HG03103 (cell line): Measurements from ENCODE around the gene TK2.

Experiments used
- ATAC-seq: cut with Tn5 transposase; IDR thresholded peaks from one replicate; pipeline ENCODE4 v1.9.1; 2021; ENCODE audit warnings: low read depth; ENCODE audit not compliant: unreplicated experiment

TK2 gene

DNA sequence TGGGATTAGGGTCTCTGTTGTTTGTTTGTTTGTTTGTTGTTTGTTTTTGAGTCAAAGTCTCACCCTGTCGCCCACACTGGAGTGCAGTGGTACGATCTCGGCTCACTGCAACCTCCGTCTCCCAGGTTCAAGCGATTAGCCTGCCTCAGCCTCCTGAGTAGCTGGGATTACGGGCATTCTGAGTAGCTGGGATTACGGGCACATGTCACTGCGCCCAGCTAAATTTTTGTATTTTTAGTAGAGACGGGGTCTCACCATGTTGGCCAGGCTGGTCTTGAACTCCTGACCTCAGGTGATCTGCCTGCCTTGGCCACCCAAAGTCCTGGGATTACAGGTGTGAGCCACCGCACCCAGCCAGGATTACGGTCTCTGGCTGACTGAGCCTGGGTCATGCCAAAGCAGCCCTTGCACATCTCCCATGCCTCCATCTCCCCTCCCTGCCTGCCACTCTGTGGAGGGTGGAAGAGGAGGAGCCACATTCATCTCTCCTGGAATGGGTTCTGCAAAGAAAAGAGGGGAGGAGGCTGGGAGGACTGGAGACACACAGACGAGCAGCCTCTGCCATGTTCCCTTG, 63.6 kb downstream of the TK2 start:
- ATAC-seq: no peak

DNA sequence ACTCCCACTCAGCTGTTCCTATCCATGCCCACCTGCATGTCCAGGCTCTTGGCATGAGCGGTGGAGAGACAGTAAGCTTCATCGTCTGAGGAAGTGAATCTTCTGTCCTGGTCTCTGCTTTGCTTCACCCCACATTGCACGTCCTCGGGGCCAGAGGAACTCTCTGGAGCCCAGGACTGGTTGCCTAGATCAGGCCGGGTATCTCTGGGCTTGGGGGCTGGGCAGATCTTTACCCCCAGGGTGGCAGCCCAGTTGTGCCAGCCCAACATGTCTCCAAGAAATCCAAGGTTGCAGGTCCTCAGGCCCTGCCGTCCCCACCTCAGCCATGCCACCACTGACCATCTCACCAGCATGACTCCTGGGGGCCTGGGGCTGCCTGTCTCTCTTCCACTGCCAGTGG, 64.5 kb downstream of the TK2 start:
- no peak for ATAC-seq

DNA sequence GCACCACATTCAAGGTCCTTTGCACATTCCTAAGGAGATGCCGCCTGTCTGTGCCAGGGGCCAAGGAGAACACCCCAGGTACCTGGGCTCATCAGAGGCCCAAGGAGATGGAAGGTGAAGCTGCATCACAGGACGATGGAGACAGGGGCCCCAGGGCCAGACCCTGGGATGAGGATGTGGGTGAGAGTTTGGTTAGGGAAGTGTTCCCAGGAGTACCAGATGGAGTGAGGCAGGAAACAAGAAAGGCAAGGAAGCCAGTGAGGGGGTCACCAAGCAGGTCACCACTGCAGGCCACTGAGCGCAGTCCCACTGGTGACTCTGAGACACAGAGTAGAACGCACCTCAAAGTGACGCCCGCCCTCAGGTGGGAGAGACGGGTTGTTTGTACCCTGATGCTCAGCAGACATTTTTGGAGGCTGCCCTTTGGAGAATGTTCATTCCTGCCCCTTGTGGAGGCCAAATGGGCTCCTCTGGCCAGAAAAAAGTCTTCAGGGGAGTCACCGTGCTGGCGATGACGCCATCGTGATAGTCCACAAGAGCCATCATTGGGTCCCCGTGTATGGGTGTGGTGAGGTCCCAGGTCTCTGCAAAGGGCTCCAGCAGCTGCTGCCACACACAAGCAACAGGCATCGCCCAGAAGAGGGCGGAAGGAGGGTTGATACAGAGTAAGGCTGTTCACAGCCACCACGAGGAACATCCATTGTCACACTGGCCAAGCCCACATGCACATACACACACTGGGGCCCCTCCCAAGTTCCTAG, 65.3 kb downstream of the TK2 start:
- ATAC-seq: no peak

DNA sequence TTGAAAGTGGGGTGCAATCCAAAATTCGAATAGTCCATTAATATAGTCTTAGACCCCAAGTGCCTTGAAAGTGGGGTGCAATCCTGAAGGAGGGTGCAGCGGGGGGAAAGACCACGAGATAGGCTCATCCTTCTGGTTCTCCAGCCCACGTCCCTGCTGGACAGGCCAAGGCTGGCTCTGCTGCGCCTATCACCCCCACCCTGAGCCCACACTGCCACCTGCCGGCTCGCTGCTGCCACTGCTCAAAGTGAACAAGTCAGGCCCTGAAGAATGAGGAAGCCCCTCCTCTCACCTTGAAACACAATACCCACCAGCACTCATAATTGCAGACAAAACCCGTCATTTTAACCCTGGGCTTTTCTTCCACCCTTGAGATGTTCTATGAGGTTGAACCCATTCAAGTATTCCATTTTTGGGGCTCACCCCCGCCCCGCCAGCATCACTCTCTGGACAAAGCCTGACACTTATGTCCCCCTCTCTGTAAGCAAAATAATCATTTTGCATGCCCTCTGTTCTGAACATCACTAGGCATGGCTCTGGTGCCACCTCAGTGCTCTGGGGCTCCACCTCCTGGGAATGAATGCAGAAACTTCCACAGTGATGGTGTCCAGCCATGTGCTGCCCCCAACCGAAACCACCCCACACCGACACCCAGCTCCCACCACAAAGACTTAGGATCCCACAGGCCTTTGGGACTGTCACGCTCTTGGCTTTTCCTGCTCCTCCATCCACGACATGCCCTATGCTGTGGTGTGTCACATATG, 66.1 kb downstream of the TK2 start:
- peak; percentile 62 for ATAC-seq

DNA sequence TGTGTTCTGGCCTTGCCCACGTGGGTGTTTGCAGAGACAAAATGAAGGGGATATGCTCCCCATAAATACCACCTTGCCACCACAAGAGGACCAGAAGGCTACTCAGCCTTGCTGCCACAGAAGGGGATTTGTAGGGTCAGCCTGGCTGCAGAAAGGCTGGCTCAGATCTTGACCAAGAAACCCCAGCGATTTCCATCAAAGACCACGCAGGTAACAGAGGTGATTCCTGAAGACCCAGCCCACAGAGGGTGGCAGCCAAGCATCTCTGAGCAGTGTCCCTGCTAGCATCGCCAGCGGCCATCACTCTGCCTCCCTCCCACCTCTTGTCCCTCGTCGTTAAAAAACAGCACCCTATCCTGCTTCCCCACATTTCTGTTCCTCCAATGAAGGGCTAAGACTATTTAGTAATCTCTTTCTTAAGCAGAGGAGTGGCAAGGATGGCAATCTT, 68.0 kb downstream of the TK2 start:
- ATAC-seq: no peak

DNA sequence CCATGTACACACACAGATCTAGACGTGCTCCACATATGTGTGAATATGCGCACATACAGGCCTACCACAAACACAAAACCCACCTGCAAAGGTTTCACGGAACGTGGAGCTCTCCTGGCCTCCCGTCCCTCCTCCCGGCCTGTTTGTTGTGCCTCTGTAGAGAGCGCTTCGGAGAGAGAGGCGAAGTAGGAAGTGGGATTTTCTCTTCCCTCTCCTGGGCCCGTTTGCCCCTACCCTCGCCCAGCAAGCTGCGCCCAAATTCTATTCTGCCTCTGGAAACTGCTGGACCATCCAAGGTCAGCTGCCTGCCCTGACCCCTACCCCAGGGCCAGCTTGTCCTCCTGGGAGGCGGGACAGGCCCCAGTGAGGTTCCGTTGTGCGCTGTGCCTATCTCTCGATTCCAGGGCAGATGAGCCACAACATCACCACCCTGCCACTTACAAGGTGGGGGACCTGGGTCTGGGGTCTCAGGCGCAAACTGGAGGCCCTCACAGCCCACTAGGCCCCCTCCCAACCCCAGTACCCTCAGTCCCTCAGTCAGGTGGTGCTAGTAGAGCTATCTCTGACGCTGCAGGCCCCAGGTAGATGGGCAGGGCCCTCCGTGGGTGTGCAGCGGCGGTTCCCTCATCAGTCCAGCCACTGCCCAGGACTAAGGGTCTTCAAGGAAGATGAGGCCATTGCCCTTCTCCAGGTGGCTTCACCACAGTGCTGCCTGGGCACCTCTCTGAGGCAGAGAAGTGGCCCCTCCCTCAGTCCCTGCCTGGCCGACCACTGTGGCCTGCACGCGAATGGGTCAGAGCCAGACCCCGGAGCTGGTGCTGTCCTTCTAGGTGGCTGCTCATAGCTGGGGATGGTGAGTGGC, 68.6 kb downstream of the TK2 start:
- no peak for ATAC-seq

DNA sequence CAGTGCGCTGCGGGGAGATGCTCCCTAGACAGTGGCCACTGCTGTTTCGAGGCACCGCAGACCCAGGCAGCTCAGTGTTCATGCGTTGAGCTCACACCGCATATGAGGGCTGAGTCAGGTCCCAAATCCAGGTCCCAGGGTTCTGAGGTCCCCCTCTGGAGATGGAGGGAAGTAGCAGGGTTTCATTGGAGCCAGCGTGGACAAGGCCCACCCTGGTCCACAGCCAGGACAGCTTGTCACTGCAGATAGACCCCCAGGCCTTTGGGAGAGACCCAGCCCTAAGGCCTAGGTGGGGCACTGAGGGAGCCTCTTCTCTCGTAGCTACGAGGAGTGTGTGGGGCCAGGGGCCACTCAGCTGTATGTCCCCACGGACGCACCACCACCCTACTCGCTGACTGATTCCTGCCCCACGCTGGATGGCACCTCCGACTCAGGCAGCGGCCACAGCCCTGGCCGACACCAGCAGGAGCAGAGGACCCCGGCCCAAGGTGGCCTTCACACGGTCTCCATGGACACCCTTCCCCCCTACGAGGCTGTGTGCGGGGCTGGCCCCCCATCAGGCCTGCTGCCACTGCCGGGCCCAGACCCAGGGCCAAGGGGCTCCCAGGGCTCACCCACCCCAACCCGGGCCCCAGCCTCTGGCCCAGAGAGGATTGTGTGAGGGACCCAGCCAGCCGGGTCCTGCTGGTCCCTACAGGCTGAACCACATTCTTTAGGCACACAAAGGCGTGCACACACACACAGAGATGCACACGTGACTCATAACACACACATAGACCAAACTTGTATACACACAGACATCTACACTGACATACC, 69.4 kb downstream of the TK2 start:
- no peak for ATAC-seq

DNA sequence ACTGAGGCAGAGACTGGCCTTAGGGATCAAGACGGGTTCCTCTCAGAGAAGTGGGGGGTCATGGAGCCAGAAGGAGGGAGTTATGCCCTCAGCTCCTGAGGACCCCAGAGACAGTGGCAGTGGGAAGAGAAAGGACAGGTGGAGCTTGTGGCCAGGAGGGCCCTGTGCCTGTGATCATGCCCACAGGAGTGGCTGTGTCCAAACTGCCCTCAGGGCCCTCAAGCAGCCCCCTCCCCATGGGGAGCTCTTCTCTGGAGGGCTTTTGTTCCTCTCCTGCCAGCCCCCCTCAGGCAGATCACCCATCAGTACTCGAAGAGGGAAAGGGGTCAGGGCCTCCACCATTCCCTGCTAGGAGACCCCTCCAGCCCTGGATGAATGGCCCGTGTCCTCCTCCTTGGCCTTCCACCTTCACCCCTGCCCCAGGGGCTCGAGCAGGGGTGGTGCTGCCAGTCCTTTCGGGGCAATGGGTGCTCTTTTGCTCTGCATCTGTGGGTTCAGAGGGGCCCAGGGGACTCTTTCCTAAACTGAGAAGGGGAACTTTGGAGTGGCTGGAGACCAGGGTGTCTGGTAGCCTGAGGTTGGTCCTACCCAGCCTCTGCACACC, 70.2 kb downstream of the TK2 start:
- ATAC-seq: no peak

DNA sequence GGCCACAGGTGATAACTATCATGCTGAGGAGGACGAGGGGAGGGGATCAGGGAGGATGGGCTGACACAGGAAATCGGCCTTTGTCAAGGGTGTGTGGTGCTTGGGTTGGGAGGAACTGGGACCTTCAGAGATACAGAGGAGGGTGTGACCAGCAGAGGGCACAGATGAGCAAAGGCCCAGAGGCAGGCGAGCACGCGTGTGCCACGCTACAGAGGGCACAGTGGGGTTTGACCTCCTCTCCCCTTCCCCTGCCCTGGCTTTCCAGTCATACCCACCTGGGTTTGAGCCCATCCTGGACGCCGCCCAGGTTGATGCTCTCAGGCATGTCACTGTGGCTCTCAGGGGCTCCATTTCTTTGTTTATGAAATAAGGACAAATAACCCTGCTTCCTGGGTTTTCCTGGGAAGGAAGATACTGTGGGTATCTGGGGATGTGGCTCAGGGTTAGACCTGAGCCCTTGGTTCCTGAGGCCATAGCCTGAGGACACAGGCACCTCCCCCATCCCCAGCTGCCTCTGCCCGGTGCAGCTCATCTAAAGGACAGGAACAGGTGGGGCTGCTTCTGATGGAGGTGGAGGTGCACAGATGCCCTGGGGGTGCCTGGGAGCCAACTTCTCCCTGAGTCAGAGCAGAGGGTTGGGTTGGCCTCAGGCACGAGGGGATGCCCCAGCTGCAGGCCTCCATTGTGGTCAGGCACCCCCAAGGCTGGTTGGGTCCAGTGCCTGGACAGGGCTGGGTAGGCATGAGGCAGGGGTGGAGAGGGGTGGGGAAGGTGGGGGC, 71.0 kb downstream of the TK2 start:
- ATAC-seq: peak; percentile 67

DNA sequence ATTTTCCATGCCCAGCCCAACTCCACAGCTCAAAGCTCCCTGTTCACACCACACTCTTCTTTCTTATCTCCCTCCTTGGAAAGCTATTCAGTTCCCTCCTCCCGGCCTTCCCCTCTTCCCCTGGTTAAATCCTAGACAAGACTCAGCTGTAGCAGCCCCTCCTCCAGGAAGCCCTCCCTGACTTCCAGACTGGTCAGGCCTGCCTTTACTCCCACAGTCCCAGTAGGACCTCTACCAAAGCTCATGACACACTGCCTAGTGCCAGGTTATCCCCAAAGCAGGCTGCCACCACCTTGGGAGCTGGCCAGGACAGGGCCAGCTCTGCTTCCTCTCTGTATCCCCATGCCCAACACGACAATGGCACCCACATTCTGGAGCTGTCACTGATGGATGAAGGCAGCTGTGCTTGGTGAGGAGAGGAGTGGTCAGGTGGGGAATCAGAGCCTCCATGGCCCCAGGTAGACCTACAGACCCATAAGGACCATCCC, 72.8 kb downstream of the TK2 start:
- no peak for ATAC-seq

DNA sequence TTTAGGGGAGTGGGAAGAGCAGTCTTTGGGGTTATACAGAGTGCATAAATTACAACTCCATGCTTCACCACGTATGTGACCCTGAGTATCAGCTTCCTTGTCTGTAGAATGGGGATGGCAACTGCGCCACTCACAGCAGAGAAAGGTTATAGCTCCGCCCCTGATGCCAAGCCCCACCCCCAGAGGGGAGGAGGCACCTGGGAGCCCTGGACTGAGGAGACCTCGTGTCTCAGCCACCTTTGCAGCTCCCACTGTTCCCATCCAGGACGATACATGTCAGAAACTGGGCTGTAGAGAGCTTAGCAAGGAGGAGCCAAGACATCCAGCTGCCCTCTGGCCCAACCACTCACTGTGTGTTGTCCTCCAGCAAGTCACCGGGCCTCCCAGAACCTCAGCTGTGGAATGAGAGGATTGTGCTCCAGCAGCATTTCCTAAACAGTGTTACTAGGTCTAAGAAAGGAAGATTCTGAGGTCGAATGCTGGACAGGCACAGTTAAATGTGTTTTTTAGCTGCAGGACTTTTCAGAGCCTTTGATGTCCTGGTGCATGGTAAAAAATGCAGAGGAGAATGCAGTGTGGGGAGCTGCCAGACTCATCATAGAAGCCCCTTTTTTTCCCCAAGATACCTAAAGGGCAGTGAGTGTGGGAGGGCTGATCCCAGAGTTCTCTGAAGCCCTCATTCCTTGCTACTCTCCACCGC, 73.4 kb downstream of the TK2 start:
- ATAC-seq: no peak

DNA sequence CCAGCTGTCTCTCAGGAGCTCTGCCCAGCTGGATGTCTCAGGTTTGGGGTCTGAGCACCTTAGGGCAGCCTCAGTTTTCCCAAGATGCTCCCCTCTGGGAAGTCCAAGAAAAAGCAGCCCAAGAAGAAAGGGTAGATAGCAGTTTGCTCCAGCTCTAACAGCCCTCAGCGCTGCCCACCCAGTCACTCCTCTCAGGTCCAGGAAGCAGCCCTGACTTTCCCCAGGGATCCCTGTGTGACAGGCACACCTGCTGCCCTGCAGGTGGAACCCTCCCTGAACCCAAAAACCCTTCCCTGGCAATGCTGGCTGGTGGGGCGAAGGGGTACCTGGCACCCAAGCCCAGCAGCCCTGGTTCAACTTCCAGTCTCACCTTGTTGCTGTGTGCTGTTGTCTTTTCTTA, 74.7 kb downstream of the TK2 start:
- no peak for ATAC-seq

DNA sequence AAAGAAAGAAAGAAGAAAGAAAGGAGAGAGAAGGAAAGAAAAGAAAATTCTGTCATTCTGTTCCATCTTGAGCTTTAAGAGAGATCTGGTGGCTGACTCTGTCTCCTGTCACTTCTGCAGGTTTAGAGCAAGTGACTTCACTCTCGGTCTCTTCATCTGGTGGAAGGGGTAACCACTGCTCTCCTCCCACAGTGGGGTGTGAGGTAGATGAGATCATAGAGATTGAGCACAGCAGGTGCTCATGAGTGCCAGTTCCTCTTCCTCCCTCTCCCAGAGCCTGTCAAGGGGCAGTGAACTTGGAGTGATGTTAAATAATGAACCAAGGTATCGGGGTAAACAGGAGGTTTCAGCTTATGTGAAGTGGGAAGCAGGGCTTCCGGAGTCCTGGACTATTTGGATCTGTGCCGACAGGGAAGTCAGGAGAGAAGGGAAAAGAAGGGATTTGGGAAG, 75.1 kb downstream of the TK2 start:
- ATAC-seq: peak; percentile 81

DNA sequence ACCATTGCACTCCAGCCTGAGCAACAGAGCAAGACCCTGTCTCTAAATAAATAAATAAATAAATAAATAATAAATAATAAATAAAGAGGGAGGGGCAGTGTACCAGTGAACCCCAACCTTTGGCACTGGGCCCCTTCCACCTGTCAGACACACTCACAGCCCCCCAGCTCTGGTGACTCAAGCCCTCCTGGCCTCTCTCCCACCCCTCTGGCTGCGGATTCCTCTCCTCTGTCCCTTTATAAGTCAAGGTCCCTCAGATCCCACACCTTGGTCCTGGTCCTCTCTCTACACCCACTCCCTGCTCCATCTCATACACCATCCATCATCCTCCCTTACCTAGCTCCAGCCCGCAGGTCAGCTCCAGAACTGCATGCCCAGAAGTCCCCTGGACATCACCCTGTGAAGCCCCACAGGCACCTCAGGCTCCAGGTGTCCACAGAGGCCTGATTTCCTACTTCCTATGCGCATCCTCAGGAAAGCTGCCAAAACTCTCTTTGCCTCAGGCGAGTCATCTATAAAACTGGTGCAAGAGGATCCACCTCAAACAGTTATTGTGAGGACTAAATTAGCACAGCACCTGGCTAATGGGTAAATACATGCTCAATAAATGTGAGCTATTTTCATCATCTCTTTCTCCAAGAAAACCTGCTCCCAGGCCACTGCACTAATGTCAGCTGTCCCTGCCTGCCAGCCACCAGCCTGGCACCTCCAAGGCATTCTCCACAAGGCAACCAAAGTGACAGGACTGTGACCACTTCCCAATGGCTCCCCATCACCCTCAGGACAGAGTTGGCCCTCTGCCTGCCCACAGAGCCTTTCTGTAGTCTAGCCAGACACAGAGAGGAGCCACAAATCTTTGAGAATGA, 76.0 kb downstream of the TK2 start:
- no peak for ATAC-seq

DNA sequence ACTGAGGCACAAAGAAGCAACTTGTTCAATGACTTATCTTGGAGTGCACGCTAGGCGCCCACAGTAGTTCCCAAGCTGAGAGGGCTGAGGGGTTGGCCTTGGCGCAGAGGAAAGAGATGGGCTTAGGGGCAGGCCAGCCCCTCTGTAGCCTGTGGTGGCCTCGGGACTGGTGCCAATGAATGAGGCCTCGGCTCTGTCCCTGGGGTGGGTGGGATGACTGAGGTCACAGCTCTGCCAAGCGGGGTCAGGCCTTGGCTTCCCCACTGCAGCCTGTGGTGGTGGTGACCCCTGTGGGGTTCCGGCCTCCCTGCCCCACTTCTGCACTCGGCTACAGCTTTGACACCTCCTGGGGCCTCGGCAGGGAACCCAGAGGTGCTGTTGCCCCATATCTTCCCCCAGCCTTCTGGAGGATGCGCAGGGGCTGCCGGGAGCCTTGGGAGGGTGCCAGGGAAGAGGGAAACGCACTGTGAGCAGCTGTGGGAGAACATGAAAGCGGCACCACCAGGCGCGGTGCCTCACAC, 76.8 kb downstream of the TK2 start:
- no peak for ATAC-seq

DNA sequence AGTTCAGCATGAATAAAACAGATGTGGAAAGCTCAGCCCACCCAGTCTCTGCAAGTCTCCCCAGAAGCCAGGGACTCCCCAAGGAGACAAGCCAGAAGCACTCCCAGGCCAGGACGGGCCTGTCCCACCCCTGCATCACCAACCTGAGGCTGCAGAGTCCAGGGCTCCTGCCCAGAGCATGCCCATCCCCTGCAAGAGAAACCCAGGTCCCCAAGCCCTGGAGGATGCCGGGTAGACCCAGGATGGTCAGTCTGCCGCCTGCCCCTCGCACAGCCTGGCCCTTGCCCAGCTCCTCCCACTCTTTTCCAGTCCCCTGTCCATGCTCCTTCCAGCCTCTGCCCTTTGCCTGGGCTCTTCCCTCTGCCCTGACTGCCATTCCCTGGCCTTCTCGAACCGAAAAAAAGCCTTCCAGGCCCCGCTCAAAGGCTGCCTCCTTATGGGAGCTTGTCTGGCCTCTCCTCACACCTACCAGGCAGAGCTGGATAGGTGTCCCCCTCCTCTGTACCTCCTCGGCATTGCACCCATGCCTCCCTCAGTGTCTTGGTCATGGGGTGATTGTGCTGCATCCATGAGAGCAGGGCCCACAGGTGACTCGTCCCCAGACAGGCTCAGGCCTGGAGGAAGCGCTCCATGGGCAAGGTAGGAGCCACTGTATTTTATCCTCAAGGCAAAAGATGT, 78.1 kb downstream of the TK2 start:
- no peak for ATAC-seq
